SJCRH30 (cell line): Measurements from ENCODE around the gene DDRGK1. TPM values are rescaled to one million over a fixed set of nuclear protein-coding genes. Genes with fewer than 3 reads are reported as not detected.

Experiments used
- DNase-seq, 2 experiments: peaks; one replicate each; pipeline ENCODE4 v3.0.0-alpha.2; 2015 to 2020
- H3K27ac ChIP-seq: fragments of 250-450 bp; sonication (Bioruptor Pico); 2 replicates; pipeline ENCODE4 v1.5.1; 2020; ENCODE audit warnings: mild to moderate bottlenecking, moderate library complexity
- H3K27me3 ChIP-seq: fragments of 250-450 bp; sonication (Bioruptor Pico); 2 replicates; pipeline ENCODE4 v1.5.1; 2020; ENCODE audit warnings: mild to moderate bottlenecking, moderate library complexity
- H3K36me3 ChIP-seq: fragments of 250-450 bp; sonication (Bioruptor Pico); 2 replicates; pipeline ENCODE4 v1.5.1; 2020; ENCODE audit warnings: mild to moderate bottlenecking, moderate library complexity
- H3K4me1 ChIP-seq: fragments of 250-450 bp; sonication (Bioruptor Pico); 2 replicates; pipeline ENCODE4 v1.5.1; 2020; ENCODE audit warnings: mild to moderate bottlenecking, moderate library complexity
- H3K4me3 ChIP-seq: fragments of 250-450 bp; sonication (Bioruptor Pico); 2 replicates; pipeline ENCODE4 v1.5.1; 2020; ENCODE audit warnings: mild to moderate bottlenecking, moderate library complexity
- H3K9me3 ChIP-seq: fragments of 250-450 bp; sonication (Bioruptor Pico); replicated peaks from 2 replicates; pipeline ENCODE4 v1.5.1; 2020; ENCODE audit warnings: mild to moderate bottlenecking, moderate library complexity
- total RNA-seq: library from RNA; depleted of rRNA; stranded (reverse); fragments of >200 nt; shearing (Covaris generic); gene quantifications from 2 replicates; pipeline ENCODE4 v1.2.3, GENCODE V29; 2014

Gene DDRGK1
- total RNA-seq, 1 experiment from 2014 or later = 15.5 TPM

DNA sequence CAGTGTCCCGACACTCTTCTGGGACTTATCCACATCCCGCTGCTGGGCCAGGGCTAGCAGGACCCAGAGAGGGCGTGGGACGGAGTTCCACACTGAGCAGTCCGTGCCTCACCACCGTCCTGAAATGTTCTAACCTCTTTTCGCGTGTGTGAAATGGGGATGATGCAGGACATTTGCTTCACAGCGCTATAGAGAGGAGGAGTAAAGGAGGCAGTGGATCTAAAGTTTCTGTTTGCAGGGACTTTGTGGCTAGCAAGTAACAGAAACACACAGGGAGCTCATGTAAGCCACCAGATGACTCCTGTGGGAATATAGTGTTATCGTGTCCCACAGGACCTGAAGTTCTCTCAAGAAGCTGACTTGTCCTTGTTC, 5.5 kb upstream of the DDRGK1 start:
- peak overlapping the region; percentile 66; the same call in 1 of the 2 replicates for H3K27ac ChIP-seq
- H3K4me1 ChIP-seq = peaks cover 4% of the 10 kb centered on the region; the same call in 1 of the 2 replicates
- H3K36me3 ChIP-seq = no peaks in the 10 kb centered on the region; the same call in 1 of the 2 replicates
- H3K27me3 ChIP-seq = no peaks in the 10 kb centered on the region
- peak overlapping the region; percentile 75 for H3K4me3 ChIP-seq
- DNase-seq = no peak
- no peaks in the 10 kb centered on the region for H3K9me3 ChIP-seq

GRCh38 chr20:3209257-3209945, 4.9 kb upstream of the DDRGK1 start, which contains the start of gene ITPA:
TSS of gene ITPA (plus strand) at chr20:3209498. CDS start at chr20:3209552, 54 bp downstream.
- H3K4me3 ChIP-seq = peak within 1 kb of the TSS; percentile 75
- H3K27me3 ChIP-seq = no peaks in the 10 kb centered on the region
- no peaks in the 10 kb centered on the region for H3K9me3 ChIP-seq
- H3K4me1 ChIP-seq = peaks cover 4% of the 10 kb centered on the region; the same call in 1 of the 2 replicates
- H3K36me3 ChIP-seq = no peaks in the 10 kb centered on the region; the same call in 1 of the 2 replicates
- peak; percentile 62 to 76 for DNase-seq
- H3K27ac ChIP-seq = peak within 1 kb of the TSS; percentile 66

DNA sequence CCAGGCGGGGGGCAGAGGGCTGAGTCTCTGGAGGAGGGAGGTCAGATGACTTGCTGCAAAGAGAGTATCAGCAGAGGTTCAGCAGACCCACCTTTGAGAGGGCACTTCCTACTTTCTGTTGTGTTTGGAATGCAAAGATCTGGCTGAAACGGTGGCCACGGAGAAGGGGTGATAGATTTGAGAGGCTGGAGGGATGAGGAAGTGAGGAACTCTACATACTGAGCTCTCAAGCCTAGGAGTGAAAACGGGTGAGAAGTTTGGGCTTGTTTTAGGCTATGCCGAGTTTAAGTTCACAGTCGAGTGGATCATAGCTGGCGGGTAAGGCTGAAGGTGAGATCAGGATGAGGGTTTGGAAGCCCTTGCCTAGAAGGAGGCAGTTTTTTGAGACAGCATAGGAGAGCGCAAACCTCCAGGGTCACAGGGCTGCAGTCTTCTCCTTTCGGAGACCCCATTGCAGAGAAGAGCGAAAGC, 4.3 kb upstream of the DDRGK1 start:
- H3K9me3 ChIP-seq = no peaks in the 10 kb centered on the region
- DNase-seq = no peak
- H3K27ac ChIP-seq = peak overlapping the region; percentile 66
- H3K4me1 ChIP-seq = peaks cover 4% of the 10 kb centered on the region; the same call in 1 of the 2 replicates
- no peaks in the 10 kb centered on the region for H3K27me3 ChIP-seq
- peak overlapping the region; percentile 75 for H3K4me3 ChIP-seq
- no peaks in the 10 kb centered on the region for H3K36me3 ChIP-seq

- no peaks in the 10 kb centered on the region for H3K36me3 ChIP-seq
- no peak for DNase-seq
- H3K27me3 ChIP-seq = no peaks in the 10 kb centered on the region
- H3K27ac ChIP-seq = peak overlapping the region; percentile 75
- H3K4me1 ChIP-seq = peaks cover 3% of the 10 kb centered on the region; the same call in 1 of the 2 replicates
- peak overlapping the region; percentile 92 for H3K4me3 ChIP-seq
- no peaks in the 10 kb centered on the region for H3K9me3 ChIP-seq
These were observed 963 bp downstream of the DDRGK1 start for GRCh38 chr20:3203315-3204123.

DNA sequence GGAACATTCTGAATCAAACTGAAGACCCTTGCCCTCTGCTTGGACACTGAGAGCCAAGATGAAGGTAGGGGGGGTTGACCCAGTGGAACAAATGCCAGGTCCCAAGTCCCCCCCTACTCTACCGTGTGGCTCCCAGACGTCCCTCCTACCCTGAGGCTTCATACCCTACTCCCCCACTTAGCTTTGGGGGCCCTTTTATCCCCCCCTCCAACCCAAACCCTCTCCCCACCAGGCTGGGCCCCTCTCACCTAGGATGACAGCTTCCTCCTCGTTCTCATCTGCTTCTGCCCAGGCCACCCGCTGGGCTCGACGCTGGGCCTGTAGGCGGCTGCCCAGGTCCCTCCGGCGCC, 1.5 kb downstream of the DDRGK1 start:
- no peak for DNase-seq
- no peaks in the 10 kb centered on the region for H3K9me3 ChIP-seq
- 0 out of 2 replicates have a peak overlapping the region, but pooled peaks have one; percentile 92 for H3K4me3 ChIP-seq
- no peak overlapping the region for H3K27ac ChIP-seq
- no peaks in the 10 kb centered on the region for H3K27me3 ChIP-seq
- H3K36me3 ChIP-seq = no peaks in the 10 kb centered on the region
- H3K4me1 ChIP-seq = no peaks in the 10 kb centered on the region; the same call in 1 of the 2 replicates

- Histone ChIP-seq H3K4me1 (no peaks in the 10 kb centered on the region; the same call in 1 of the 2 replicates), H3K27ac (no peak overlapping the region), H3K27me3 (no peaks in the 10 kb centered on the region), H3K4me3 (no peak overlapping the region), H3K9me3 (no peaks in the 10 kb centered on the region), H3K36me3 (peaks cover 4% of the 10 kb centered on the region)
- DNase-seq = no peak
These were observed 4.3 kb downstream of the DDRGK1 start for GRCh38 chr20:3199976-3200755.

DNA sequence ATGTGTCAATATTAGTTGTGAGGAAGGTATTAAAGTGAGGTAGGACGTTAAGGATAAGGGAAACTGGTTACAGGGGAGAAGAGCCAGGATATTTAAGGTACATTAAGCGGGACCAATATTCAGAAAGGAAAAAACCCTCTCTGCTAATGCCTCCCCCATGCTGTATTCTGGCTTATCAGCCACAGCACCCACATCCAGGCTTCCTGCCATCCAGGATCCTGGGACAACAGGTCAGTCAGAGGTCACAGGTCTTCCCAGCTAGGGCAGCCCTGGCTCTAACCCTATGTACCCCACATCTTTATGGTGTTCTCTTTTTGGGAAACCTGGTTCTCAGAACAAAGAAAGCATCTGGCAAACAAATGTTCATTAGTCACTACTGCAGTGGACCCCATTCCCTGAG, 5.3 kb downstream of the DDRGK1 start:
- Histone ChIP-seq H3K36me3 (peaks cover 7% of the 10 kb centered on the region), H3K27me3 (no peaks in the 10 kb centered on the region), H3K27ac (no peak overlapping the region), H3K4me1 (no peaks in the 10 kb centered on the region; the same call in 1 of the 2 replicates), H3K4me3 (no peak overlapping the region), H3K9me3 (no peaks in the 10 kb centered on the region)
- no peak for DNase-seq

DNA sequence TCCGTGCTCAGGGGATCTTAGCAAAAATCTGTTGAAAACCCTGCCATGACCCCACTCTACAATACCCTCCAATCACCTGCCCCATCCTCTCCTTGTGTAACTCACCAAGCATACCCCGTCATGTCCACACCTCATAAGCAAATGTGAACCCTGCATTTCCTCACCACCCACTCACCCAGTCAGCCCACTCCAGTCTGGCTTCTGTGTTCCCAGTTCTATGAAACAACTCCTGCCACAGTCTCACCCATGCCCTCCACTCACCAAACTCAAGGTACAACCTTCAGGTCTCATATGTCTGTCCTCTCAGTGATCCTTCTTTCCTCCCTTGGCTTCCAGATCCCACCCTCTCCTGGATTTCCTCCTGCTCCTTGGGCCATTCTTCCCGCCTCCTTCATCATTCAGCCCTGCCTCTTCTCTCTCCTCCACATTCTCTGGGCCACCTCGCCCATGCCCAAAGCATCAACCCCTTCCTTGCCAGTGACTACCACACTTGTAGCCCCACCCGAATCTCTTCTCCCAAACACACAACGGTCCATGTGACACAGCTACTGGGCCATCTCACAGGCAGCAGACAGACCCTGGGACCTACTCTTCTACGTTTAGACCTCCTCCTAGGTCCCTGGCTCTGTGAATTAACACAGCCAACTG, 8.8 kb downstream of the DDRGK1 start:
- H3K27me3 ChIP-seq = no peaks in the 10 kb centered on the region
- H3K36me3 ChIP-seq = peaks cover 7% of the 10 kb centered on the region
- no peak overlapping the region for H3K27ac ChIP-seq
- no peak for DNase-seq
- H3K9me3 ChIP-seq = no peaks in the 10 kb centered on the region
- H3K4me3 ChIP-seq = no peak overlapping the region
- H3K4me1 ChIP-seq = no peaks in the 10 kb centered on the region

GRCh38 chr20:3194617-3195280, 9.7 kb downstream of the DDRGK1 start:
- Histone ChIP-seq H3K27ac (no peak overlapping the region), H3K27me3 (no peaks in the 10 kb centered on the region), H3K4me1 (no peaks in the 10 kb centered on the region), H3K4me3 (no peak overlapping the region), H3K9me3 (no peaks in the 10 kb centered on the region), H3K36me3 (peaks cover 7% of the 10 kb centered on the region)
- no peak for DNase-seq

DNA sequence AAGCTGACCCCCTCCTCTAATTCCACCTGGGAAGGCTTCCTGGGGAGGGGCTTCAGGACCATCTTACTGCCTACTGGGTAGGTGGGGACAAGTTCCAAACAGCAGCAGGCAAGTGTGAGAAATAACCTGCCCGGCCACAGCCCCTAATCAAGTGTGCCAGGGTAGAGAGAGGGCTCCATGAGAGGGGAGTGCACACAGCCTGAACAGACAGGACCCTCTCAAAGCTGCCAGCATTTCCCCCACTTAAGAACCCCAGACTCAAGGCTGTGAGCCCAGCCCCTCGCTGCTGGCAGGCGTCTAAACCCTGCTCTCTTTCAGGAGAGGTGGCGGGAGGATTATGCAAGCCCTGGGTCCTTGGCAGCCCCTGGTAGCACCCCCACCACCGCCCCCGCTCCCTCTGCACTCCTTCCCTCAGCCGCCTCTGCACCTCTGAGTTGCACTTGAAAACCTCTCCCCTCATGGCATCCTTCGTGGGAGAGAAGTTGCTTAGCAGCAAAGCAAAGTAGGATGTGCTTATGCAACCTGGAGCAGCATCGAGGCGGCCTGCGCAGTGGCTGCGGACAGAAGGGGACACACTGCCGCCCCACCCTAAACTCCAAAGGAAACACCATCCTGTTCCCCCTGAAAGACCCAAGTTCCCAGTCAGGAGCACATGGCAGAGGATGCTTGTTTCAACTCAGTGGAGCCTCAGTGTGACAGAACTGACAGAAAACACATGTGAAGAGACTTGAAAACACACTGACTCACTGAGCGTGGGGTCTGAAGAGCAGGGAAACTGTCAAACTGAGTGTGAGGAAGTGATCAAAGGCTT, 10.5 kb downstream of the DDRGK1 start:
- H3K4me3 ChIP-seq = no peak overlapping the region
- H3K27ac ChIP-seq = no peak overlapping the region
- no peaks in the 10 kb centered on the region for H3K9me3 ChIP-seq
- peaks cover 7% of the 10 kb centered on the region for H3K36me3 ChIP-seq
- no peaks in the 10 kb centered on the region for H3K4me1 ChIP-seq
- no peaks in the 10 kb centered on the region for H3K27me3 ChIP-seq
- no peak for DNase-seq

DNA sequence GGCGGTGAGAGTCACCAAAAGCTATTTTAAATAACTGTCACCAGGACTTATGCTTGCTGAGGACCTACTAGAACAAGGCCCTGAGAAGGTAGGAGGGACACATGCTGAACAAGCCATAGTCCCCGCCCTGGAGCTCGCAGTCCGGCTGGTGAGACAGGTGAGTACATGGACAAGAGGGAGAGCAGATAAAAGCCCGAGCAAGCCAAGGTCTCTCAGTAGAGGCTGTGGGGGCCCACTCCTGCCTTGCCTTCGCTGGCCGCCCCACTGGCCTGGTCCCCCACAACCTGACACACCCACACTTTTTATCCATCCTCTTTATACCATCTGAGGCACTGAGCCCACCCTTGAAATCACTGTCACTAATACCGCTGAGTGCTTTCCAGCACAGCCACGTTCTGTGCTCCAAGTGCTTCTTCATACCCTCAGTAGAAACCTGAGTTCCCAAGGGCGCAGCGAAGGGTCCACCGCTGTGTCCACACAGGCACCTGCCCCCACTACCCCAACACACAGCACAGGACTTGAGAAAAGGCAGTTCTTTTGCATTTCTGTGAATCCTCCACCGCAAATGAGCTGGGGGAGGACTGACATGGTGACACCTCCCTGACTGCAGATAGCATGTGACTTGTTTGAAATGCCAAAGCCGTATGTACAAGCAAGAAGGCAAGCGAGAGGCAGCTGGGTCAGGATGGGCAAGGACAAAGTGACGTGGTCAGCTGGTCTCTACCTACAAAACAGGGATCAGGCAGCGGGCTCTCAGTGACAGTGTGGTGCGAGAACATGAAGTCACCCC, 12.1 kb downstream of the DDRGK1 start:
- H3K27me3 ChIP-seq = no peaks in the 10 kb centered on the region
- no peak overlapping the region for H3K27ac ChIP-seq
- no peak for DNase-seq
- H3K4me1 ChIP-seq = no peaks in the 10 kb centered on the region
- H3K36me3 ChIP-seq = peaks cover 6% of the 10 kb centered on the region
- no peak overlapping the region for H3K4me3 ChIP-seq
- H3K9me3 ChIP-seq = no peaks in the 10 kb centered on the region

- Histone ChIP-seq H3K4me1 (no peaks in the 10 kb centered on the region), H3K4me3 (no peak overlapping the region), H3K36me3 (peaks cover 3% of the 10 kb centered on the region; the same call in 1 of the 2 replicates), H3K27me3 (no peaks in the 10 kb centered on the region), H3K27ac (no peak overlapping the region), H3K9me3 (no peaks in the 10 kb centered on the region)
- DNase-seq = no peak
These were observed 13.8 kb downstream of the DDRGK1 start for GRCh38 chr20:3190681-3191111.
